IMR-90 (cell line): Measurements from ENCODE around the gene DNAH6.

Source experiments
- BHLHE40 ChIP-seq: fragments of 150-350 bp; IDR thresholded peaks from 2 replicates; pipeline ENCODE4 v1.6.1; 2016; ENCODE audit warnings: mild to moderate bottlenecking, low read depth, low read length
- CEBPB ChIP-seq: IDR thresholded peaks from 2 replicates; pipeline ENCODE4 v1.6.1; 2012; ENCODE audit warnings: low read depth, low read length, improper control_type of control experiment
- CHD1 ChIP-seq: IDR thresholded peaks from 2 replicates; pipeline ENCODE4 v1.6.1; 2012; ENCODE audit warnings: low read depth, low read length, improper control_type of control experiment
- MAFK ChIP-seq: IDR thresholded peaks from 2 replicates; pipeline ENCODE4 v1.6.1; 2012; ENCODE audit warnings: low read depth, low read length, improper control_type of control experiment
- MAZ ChIP-seq: IDR thresholded peaks from 2 replicates; pipeline ENCODE4 v1.6.1; 2012; ENCODE audit warnings: low read depth, mild to moderate bottlenecking, low read length, improper control_type of control experiment, moderate library complexity, borderline replicate concordance
- MXI1 ChIP-seq: IDR thresholded peaks from 2 replicates; pipeline ENCODE4 v1.6.1; 2012; ENCODE audit warnings: low read depth, mild to moderate bottlenecking, low read length, moderate library complexity, borderline replicate concordance
- POLR2A ChIP-seq: IDR thresholded peaks from 2 replicates; pipeline ENCODE4 v1.6.1; 2012; ENCODE audit warnings: mild to moderate bottlenecking, low read depth, low read length
- RAD21 ChIP-seq: IDR thresholded peaks from 2 replicates; pipeline ENCODE4 v1.6.1; 2012; ENCODE audit warnings: low read length, improper control_type of control experiment
- RCOR1 ChIP-seq: IDR thresholded peaks from 2 replicates; pipeline ENCODE4 v1.6.1; 2012; ENCODE audit warnings: mild to moderate bottlenecking, low read length, improper control_type of control experiment; ENCODE audit not compliant: insufficient replicate concordance
- RFX5 ChIP-seq: IDR thresholded peaks from 2 replicates; pipeline ENCODE4 v1.8.0; 2012; ENCODE audit warnings: low read depth, mild to moderate bottlenecking, low read length, moderate library complexity
- SMC3 ChIP-seq: fragments of 150-350 bp; IDR thresholded peaks from 2 replicates; pipeline ENCODE4 v1.6.1; 2016; ENCODE audit warnings: low read depth, mild to moderate bottlenecking, antibody characterized with exemption, low read length, moderate library complexity
- TF ChIP-seq, protein P1 (sequence below): conservative IDR thresholded peaks from 2 replicates; pipeline ENCODE4 v1.5.1; 2012; ENCODE audit warnings: mild to moderate bottlenecking, low read depth, low read length, improper control_type of control experiment
- TF ChIP-seq, protein P2 (sequence below): fragments of 150-350 bp; IDR thresholded peaks from 2 replicates; pipeline ENCODE4 v1.6.1; 2017; ENCODE audit warnings: mild to moderate bottlenecking, antibody characterized with exemption, low read length, low read depth

DNA sequence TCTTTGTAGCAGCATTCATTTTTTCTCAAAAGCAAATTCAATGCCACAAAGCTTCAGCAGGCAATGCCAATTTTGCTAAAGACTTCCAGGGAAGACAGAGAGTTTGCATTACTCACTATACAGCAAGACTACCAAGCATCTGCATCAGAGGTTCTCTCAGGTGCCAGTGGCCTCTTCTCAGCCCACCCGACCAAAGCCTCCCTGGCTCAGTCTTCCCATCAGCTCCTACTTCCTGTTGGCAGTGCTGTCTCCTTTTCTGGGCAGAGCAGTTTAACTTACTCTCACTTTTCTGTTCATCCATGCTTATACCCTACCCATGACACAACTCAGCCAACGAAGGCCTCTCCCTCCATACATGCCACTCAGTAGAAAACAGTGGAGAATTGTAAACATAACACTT lies 207.5 kb downstream of the DNAH6 start:
- TF ChIP-seq, protein P1, sequence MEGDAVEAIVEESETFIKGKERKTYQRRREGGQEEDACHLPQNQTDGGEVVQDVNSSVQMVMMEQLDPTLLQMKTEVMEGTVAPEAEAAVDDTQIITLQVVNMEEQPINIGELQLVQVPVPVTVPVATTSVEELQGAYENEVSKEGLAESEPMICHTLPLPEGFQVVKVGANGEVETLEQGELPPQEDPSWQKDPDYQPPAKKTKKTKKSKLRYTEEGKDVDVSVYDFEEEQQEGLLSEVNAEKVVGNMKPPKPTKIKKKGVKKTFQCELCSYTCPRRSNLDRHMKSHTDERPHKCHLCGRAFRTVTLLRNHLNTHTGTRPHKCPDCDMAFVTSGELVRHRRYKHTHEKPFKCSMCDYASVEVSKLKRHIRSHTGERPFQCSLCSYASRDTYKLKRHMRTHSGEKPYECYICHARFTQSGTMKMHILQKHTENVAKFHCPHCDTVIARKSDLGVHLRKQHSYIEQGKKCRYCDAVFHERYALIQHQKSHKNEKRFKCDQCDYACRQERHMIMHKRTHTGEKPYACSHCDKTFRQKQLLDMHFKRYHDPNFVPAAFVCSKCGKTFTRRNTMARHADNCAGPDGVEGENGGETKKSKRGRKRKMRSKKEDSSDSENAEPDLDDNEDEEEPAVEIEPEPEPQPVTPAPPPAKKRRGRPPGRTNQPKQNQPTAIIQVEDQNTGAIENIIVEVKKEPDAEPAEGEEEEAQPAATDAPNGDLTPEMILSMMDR: no peak
- TF ChIP-seq CEBPB: no peak
- TF ChIP-seq POLR2A: no peak
- TF ChIP-seq RCOR1: no peak
- TF ChIP-seq, protein P2, sequence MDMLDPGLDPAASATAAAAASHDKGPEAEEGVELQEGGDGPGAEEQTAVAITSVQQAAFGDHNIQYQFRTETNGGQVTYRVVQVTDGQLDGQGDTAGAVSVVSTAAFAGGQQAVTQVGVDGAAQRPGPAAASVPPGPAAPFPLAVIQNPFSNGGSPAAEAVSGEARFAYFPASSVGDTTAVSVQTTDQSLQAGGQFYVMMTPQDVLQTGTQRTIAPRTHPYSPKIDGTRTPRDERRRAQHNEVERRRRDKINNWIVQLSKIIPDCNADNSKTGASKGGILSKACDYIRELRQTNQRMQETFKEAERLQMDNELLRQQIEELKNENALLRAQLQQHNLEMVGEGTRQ: no peak
- TF ChIP-seq BHLHE40: no peak
- TF ChIP-seq MAZ: no peak
- TF ChIP-seq MXI1: no peak
- TF ChIP-seq MAFK: no peak
- no peak for TF ChIP-seq RFX5
- TF ChIP-seq SMC3: no peak
- no peak for TF ChIP-seq RAD21
- TF ChIP-seq CHD1: no peak
